ENCODE measurements around the gene GBF1. TPM values are rescaled to one million over a fixed set of nuclear protein-coding genes. Genes with fewer than 3 reads are reported as not detected.

GBF1 gene
- total and polyA plus RNA-seq, 8 donors, result 44.7 to 57.2 (median 46.6) TPM

GRCh38 chr10:102416695-102417094, 171.4 kb downstream of the GBF1 start:
- ATAC-seq, result no peak
- Histone ChIP-seq H3K4me3 (no peak overlapping the region), H3K36me3 (no peaks in the 10 kb centered on the region), H3K27me3 (peaks cover 8 to 81% of the 10 kb centered on the region in 2 donors), H3K4me1 (peaks cover 10 to 17% of the 10 kb centered on the region in 2 donors), H3K9me3 (no peaks in the 10 kb centered on the region), H3K27ac (no peak overlapping the region)
- intact Hi-C loops (cut with DNase I), result no loop called here
- no peak for TF ChIP-seq CTCF (IDR thresholded peaks at IDR 0.05)
- DNase-seq, result peak in 1 of 4 donors; percentile 71

- DNase-seq, result peak in 1 of 4 donors; percentile 70
- no peak for TF ChIP-seq CTCF (IDR thresholded peaks at IDR 0.05)
- Histone ChIP-seq H3K27ac (no peak within 1 kb of the TSS), H3K27me3 (peaks cover 0 to 60% of the 10 kb centered on the region in 2 donors), H3K4me1 (peaks cover 17 to 36% of the 10 kb centered on the region in 2 donors), H3K4me3 (peak within 1 kb of the TSS; percentile 72 to 98), H3K9me3 (no peaks in the 10 kb centered on the region), H3K36me3 (peaks cover 0 to 8% of the 10 kb centered on the region in 2 donors)
- no peak for ATAC-seq
- intact Hi-C loops (cut with DNase I), result no loop called here
Measured at GRCh38 chr10:102418622-102419268, 173.4 kb downstream of the GBF1 start, which contains the start of gene PSD. Gene PSD (minus strand): TSS chr10:102418785. CDS start chr10:102417038, 1,747 bp downstream.

GRCh38 chr10:102419269-102420180, 174.2 kb downstream of the GBF1 start:
- ATAC-seq (peak; percentile 6), DNase-seq (peak in 2 of 4 donors; percentile 67 to 89)
- Histone ChIP-seq H3K9me3 (no peaks in the 10 kb centered on the region), H3K36me3 (peaks cover 0 to 16% of the 10 kb centered on the region in 2 donors), H3K27ac (no peak overlapping the region), H3K4me1 (peaks cover 17 to 39% of the 10 kb centered on the region in 2 donors), H3K4me3 (peak overlapping the region; percentile 72 to 98), H3K27me3 (peaks cover 0 to 53% of the 10 kb centered on the region in 2 donors)
- intact Hi-C loops (cut with DNase I), result no loop called here
- no peak for TF ChIP-seq CTCF (IDR thresholded peaks at IDR 0.05)

GRCh38 chr10:102420181-102420713, 174.9 kb downstream of the GBF1 start:
- intact Hi-C loops (cut with DNase I), result no loop called here
- no peaks in the 10 kb centered on the region for H3K9me3 ChIP-seq
- DNase-seq, result peak in 1 of 4 donors; percentile 65
- H3K4me3 ChIP-seq, result peak overlapping the region; percentile 72 to 98
- no peak for TF ChIP-seq CTCF (IDR thresholded peaks at IDR 0.05)
- peaks cover 0 to 45% of the 10 kb centered on the region in 2 donors for H3K27me3 ChIP-seq
- H3K4me1 ChIP-seq, result peaks cover 17 to 39% of the 10 kb centered on the region in 2 donors
- peaks cover 0 to 21% of the 10 kb centered on the region in 2 donors for H3K36me3 ChIP-seq
- peak overlapping the region; percentile 90 to 91 for H3K27ac ChIP-seq
- no peak for ATAC-seq

All from left lung (tissue), 10 donors.